Measurements from ENCODE around the gene TRAPPC12.
"Not testable (repeated sequence)": the region's sequence is repeated elsewhere in the genome, so short reads cannot be mapped to it uniquely, and the experiment has no call there.

Gene TRAPPC12

GRCh38 chr2:3356799-3357198 lies 22.7 kb upstream of the TRAPPC12 start:
- Histone ChIP-seq H3K23ac (ENCODE audit: low read depth, low read length, poor library complexity) (no peak overlapping the region), H2AK5ac (ENCODE audit: low read depth, low read length) (no peak overlapping the region), H3K27ac (replicated peaks; ENCODE audit: low read length) (no peak overlapping the region), H3K18ac (ENCODE audit: low read length) (no peak overlapping the region), H2BK15ac (ENCODE audit: low read length) (no peak overlapping the region), H4K91ac (ENCODE audit: low read depth, low read length, poor library complexity) (no peak overlapping the region), H3K14ac (ENCODE audit: low read length) (no peak overlapping the region), H4K8ac (ENCODE audit: low read depth, low read length) (no peak overlapping the region), H2AFZ (ENCODE audit: low read length) (no peak overlapping the region), H3K27me3 (ENCODE audit: control insufficient read depth in 3 of 3, insufficient read depth in 3 of 3, low read depth in 1 of 3, low read length in 3 of 3) (peaks cover 0 to 3% (median 0%) of the 10 kb centered on the region in 3 experiments), H3K79me1 (ENCODE audit: low read depth, low read length) (peaks cover 2% of the 10 kb centered on the region), H2BK5ac (ENCODE audit: low read length) (no peak overlapping the region), H3K4ac (ENCODE audit: low read length) (no peak overlapping the region), H3K4me3 (ENCODE audit: low read length in 2 of 2) (no peak overlapping the region), H2BK12ac (ENCODE audit: low read length) (no peak overlapping the region), H3K4me2 (ENCODE audit: insufficient read depth, low read length, poor library complexity, severe bottlenecking) (no peak overlapping the region), H2BK120ac (ENCODE audit: low read depth, low read length) (no peak overlapping the region), H3K36me3 (replicated peaks in 1 of 2; ENCODE audit: control insufficient read depth in 2 of 2, insufficient read depth in 2 of 2, low read length in 2 of 2) (peaks cover 9 to 27% of the 10 kb centered on the region in 2 donors), H3K4me1 (ENCODE audit: control insufficient read depth in 2 of 2, insufficient read depth in 1 of 2, low read depth in 1 of 2, low read length in 2 of 2) (peaks cover 0 to under 1% of the 10 kb centered on the region in 2 donors), H3K9ac (ENCODE audit: low read depth, low read length, poor library complexity) (no peak overlapping the region), H3K9me3 (replicated peaks in 1 of 2; ENCODE audit: control insufficient read depth in 2 of 2, insufficient read depth in 1 of 2, low read depth in 1 of 2, low read length in 2 of 2) (no peaks in the 10 kb centered on the region)
- no CpG with 5 or more reads among the region's 2 CpGs for WGBS, 2 donors (ENCODE audit: extremely low coverage in 2 of 2, insufficient read length in 2 of 2, insufficient replicate concordance in 1 of 2)
- DNase-seq (ENCODE audit: low spot score): no peak

GRCh38 chr2:3357446-3357845 lies 22.0 kb upstream of the TRAPPC12 start:
- H3K4me3 ChIP-seq (ENCODE audit: low read length in 2 of 2); H3K79me1 ChIP-seq (ENCODE audit: low read depth, low read length); H2AK5ac ChIP-seq (ENCODE audit: low read depth, low read length); H3K27me3 ChIP-seq (ENCODE audit: control insufficient read depth in 3 of 3, insufficient read depth in 3 of 3, low read depth in 1 of 3, low read length in 3 of 3); H4K8ac ChIP-seq (ENCODE audit: low read depth, low read length); H3K9ac ChIP-seq (ENCODE audit: low read depth, low read length, poor library complexity); H3K4me1 ChIP-seq (ENCODE audit: control insufficient read depth in 2 of 2, insufficient read depth in 1 of 2, low read depth in 1 of 2, low read length in 2 of 2); H3K18ac ChIP-seq (ENCODE audit: low read length); H3K14ac ChIP-seq (ENCODE audit: low read length); H2BK15ac ChIP-seq (ENCODE audit: low read length); H3K27ac ChIP-seq (replicated peaks; ENCODE audit: low read length); H4K91ac ChIP-seq (ENCODE audit: low read depth, low read length, poor library complexity); H2AFZ ChIP-seq (ENCODE audit: low read length); DNase-seq (ENCODE audit: low spot score); H3K4me2 ChIP-seq (ENCODE audit: insufficient read depth, low read length, poor library complexity, severe bottlenecking); H2BK120ac ChIP-seq (ENCODE audit: low read depth, low read length); H3K9me3 ChIP-seq (replicated peaks in 1 of 2; ENCODE audit: control insufficient read depth in 2 of 2, insufficient read depth in 1 of 2, low read depth in 1 of 2, low read length in 2 of 2); H2BK12ac ChIP-seq (ENCODE audit: low read length); H2BK5ac ChIP-seq (ENCODE audit: low read length); H3K4ac ChIP-seq (ENCODE audit: low read length); H3K23ac ChIP-seq (ENCODE audit: low read depth, low read length, poor library complexity): not testable (repeated sequence)
- H3K36me3 ChIP-seq (replicated peaks in 1 of 2; ENCODE audit: control insufficient read depth in 2 of 2, insufficient read depth in 2 of 2, low read length in 2 of 2): peaks cover 8 to 24% of the 10 kb centered on the region in 2 donors
- WGBS, 2 donors (ENCODE audit: extremely low coverage in 2 of 2, insufficient read length in 2 of 2, insufficient replicate concordance in 1 of 2): no CpG with 5 or more reads among the region's 2 CpGs

- Histone ChIP-seq H3K4me2 (ENCODE audit: insufficient read depth, low read length, poor library complexity, severe bottlenecking) (no peak overlapping the region), H3K27me3 (ENCODE audit: control insufficient read depth in 3 of 3, insufficient read depth in 3 of 3, low read depth in 1 of 3, low read length in 3 of 3) (peaks cover 0 to 3% (median 0%) of the 10 kb centered on the region in 3 experiments), H2BK15ac (ENCODE audit: low read length) (no peak overlapping the region), H3K9ac (ENCODE audit: low read depth, low read length, poor library complexity) (no peak overlapping the region), H2BK120ac (ENCODE audit: low read depth, low read length) (no peak overlapping the region), H3K4ac (ENCODE audit: low read length) (no peak overlapping the region), H3K23ac (ENCODE audit: low read depth, low read length, poor library complexity) (no peak overlapping the region), H2AFZ (ENCODE audit: low read length) (no peak overlapping the region), H3K4me1 (ENCODE audit: control insufficient read depth in 2 of 2, insufficient read depth in 1 of 2, low read depth in 1 of 2, low read length in 2 of 2) (peaks cover 3 to 9% of the 10 kb centered on the region in 2 donors), H4K8ac (ENCODE audit: low read depth, low read length) (no peak overlapping the region), H2BK5ac (ENCODE audit: low read length) (no peak overlapping the region), H3K9me3 (replicated peaks in 1 of 2; ENCODE audit: control insufficient read depth in 2 of 2, insufficient read depth in 1 of 2, low read depth in 1 of 2, low read length in 2 of 2) (no peaks in the 10 kb centered on the region), H4K91ac (ENCODE audit: low read depth, low read length, poor library complexity) (no peak overlapping the region), H3K27ac (replicated peaks; ENCODE audit: low read length) (no peak overlapping the region), H3K18ac (ENCODE audit: low read length) (no peak overlapping the region), H3K79me1 (ENCODE audit: low read depth, low read length) (peaks cover 6% of the 10 kb centered on the region), H3K14ac (ENCODE audit: low read length) (no peak overlapping the region), H2BK12ac (ENCODE audit: low read length) (no peak overlapping the region), H3K36me3 (replicated peaks in 1 of 2; ENCODE audit: control insufficient read depth in 2 of 2, insufficient read depth in 2 of 2, low read length in 2 of 2) (peaks cover 7 to 20% of the 10 kb centered on the region in 2 donors), H3K4me3 (ENCODE audit: low read length in 2 of 2) (no peak overlapping the region), H2AK5ac (ENCODE audit: low read depth, low read length) (no peak overlapping the region)
- no peak for DNase-seq (ENCODE audit: low spot score)
- WGBS, 2 donors (ENCODE audit: extremely low coverage in 2 of 2, insufficient read length in 2 of 2, insufficient replicate concordance in 1 of 2): no CpG with 5 or more reads among the region's 8 CpGs
Observed at GRCh38 chr2:3357926-3358325, 21.6 kb upstream of the TRAPPC12 start.

- Histone ChIP-seq H3K27ac (replicated peaks; ENCODE audit: low read length) (no peak overlapping the region), H3K4ac (ENCODE audit: low read length) (no peak overlapping the region), H4K8ac (ENCODE audit: low read depth, low read length) (no peak overlapping the region), H2BK120ac (ENCODE audit: low read depth, low read length) (no peak overlapping the region), H2AFZ (ENCODE audit: low read length) (no peak overlapping the region), H3K9me3 (replicated peaks in 1 of 2; ENCODE audit: control insufficient read depth in 2 of 2, insufficient read depth in 1 of 2, low read depth in 1 of 2, low read length in 2 of 2) (no peaks in the 10 kb centered on the region), H2BK12ac (ENCODE audit: low read length) (peak overlapping the region; percentile 91), H3K4me2 (ENCODE audit: insufficient read depth, low read length, poor library complexity, severe bottlenecking) (no peak overlapping the region), H3K4me1 (ENCODE audit: control insufficient read depth in 2 of 2, insufficient read depth in 1 of 2, low read depth in 1 of 2, low read length in 2 of 2) (peaks cover 3 to 9% of the 10 kb centered on the region in 2 donors), H4K91ac (ENCODE audit: low read depth, low read length, poor library complexity) (no peak overlapping the region), H2BK5ac (ENCODE audit: low read length) (no peak overlapping the region), H2AK5ac (ENCODE audit: low read depth, low read length) (peak overlapping the region; percentile 68), H3K4me3 (ENCODE audit: low read length in 2 of 2) (no peak overlapping the region), H3K18ac (ENCODE audit: low read length) (peak overlapping the region; percentile 60), H3K9ac (ENCODE audit: low read depth, low read length, poor library complexity) (peak overlapping the region; percentile 30), H3K79me1 (ENCODE audit: low read depth, low read length) (peaks cover 5% of the 10 kb centered on the region), H3K27me3 (ENCODE audit: control insufficient read depth in 3 of 3, insufficient read depth in 3 of 3, low read depth in 1 of 3, low read length in 3 of 3) (no peaks in the 10 kb centered on the region), H2BK15ac (ENCODE audit: low read length) (no peak overlapping the region), H3K14ac (ENCODE audit: low read length) (no peak overlapping the region), H3K36me3 (replicated peaks in 1 of 2; ENCODE audit: control insufficient read depth in 2 of 2, insufficient read depth in 2 of 2, low read length in 2 of 2) (no peaks in the 10 kb centered on the region), H3K23ac (ENCODE audit: low read depth, low read length, poor library complexity) (no peak overlapping the region)
- DNase-seq (ENCODE audit: low spot score): no peak
- WGBS, 2 donors (ENCODE audit: extremely low coverage in 2 of 2, insufficient read length in 2 of 2, insufficient replicate concordance in 1 of 2): no CpG with 5 or more reads among the region's 17 CpGs
Observed at GRCh38 chr2:3361518-3362389, 17.7 kb upstream of the TRAPPC12 start.

All from neuronal stem cell (in vitro differentiated cells).